Keratinocyte (primary cell): ENCODE results near the gene GUF1. TPM values are rescaled to one million over a fixed set of nuclear protein-coding genes. Genes with fewer than 3 reads are reported as not detected.

Source experiments
- DNase-seq: peaks from one replicate; pipeline ENCODE4 v3.0.0-alpha.2; 2011; ENCODE audit warnings: low read depth, missing footprints, low spot score
- FAIRE-seq: peaks from 2 replicates; lab custom pipeline; 2011; peaks lifted over from hg19 to GRCh38; lab: Jason Lieb, UNC
- H2AFZ ChIP-seq: 2 replicates; pipeline ENCODE4 v1.6.0; 2012; ENCODE audit warnings: low read length, control low read depth, inconsistent platforms; ENCODE audit not compliant: control insufficient read depth
- H3K27ac ChIP-seq: 2 replicates; pipeline ENCODE4 v1.5.1; 2011; ENCODE audit warnings: low read length; ENCODE audit not compliant: control insufficient read depth, insufficient read depth
- H3K27me3 ChIP-seq: 3 replicates; pipeline ENCODE4 v1.6.0; 2011; ENCODE audit warnings: low read length; ENCODE audit not compliant: control insufficient read depth, insufficient read depth; ENCODE audit errors: extremely low read depth
- H3K36me3 ChIP-seq, 2 experiments: 2 replicates in 1 of 2; 3 replicates in 1 of 2; pipeline ENCODE4 v1.5.1; 2011; ENCODE audit warnings: low read length in 2 of 2, mild to moderate bottlenecking in 1 of 2; ENCODE audit not compliant: control insufficient read depth in 2 of 2, insufficient read depth in 2 of 2; ENCODE audit errors: extremely low read depth in 1 of 2
- H3K4me1 ChIP-seq: 3 replicates; pipeline ENCODE4 v1.5.1; 2011; ENCODE audit warnings: low read length; ENCODE audit not compliant: control insufficient read depth, insufficient read depth; ENCODE audit errors: extremely low read depth
- H3K4me2 ChIP-seq: 3 replicates; pipeline ENCODE4 v1.6.0; 2011; ENCODE audit warnings: low read depth, low read length; ENCODE audit not compliant: control insufficient read depth, insufficient read depth; ENCODE audit errors: extremely low read depth
- H3K4me3 ChIP-seq, 3 experiments: fragments of 200-600 bp in 1 of 3; sonication (generic) in 1 of 3; 2 replicates in 2 of 3; 3 replicates in 1 of 3; pipeline ENCODE4 v1.5.1; 2011 to 2016; ENCODE audit warnings: low read length in 3 of 3, mild to moderate bottlenecking in 3 of 3, control low read depth in 2 of 3, inconsistent platforms in 1 of 3, low read depth in 1 of 3, mixed read lengths in 1 of 3, mixed run types in 1 of 3, moderate library complexity in 1 of 3; ENCODE audit not compliant: control insufficient read depth in 2 of 3, insufficient read depth in 2 of 3; ENCODE audit errors: extremely low read depth in 1 of 3
- H3K79me2 ChIP-seq: 2 replicates; pipeline ENCODE4 v1.6.0; 2012; ENCODE audit warnings: low read length; ENCODE audit not compliant: control insufficient read depth, insufficient read depth
- H3K9ac ChIP-seq: 3 replicates; pipeline ENCODE4 v1.6.0; 2011; ENCODE audit warnings: low read length; ENCODE audit not compliant: control insufficient read depth, insufficient read depth; ENCODE audit errors: extremely low read depth
- H3K9me1 ChIP-seq: 3 replicates; pipeline ENCODE4 v1.6.0; 2011; ENCODE audit warnings: low read length; ENCODE audit not compliant: control insufficient read depth, insufficient read depth; ENCODE audit errors: extremely low read depth
- H3K9me3 ChIP-seq: 2 replicates; pipeline ENCODE4 v1.5.1; 2012; ENCODE audit warnings: low read depth, low read length; ENCODE audit not compliant: control insufficient read depth
- H4K20me1 ChIP-seq: 3 replicates; pipeline ENCODE4 v1.6.0; 2011; ENCODE audit warnings: low read length; ENCODE audit not compliant: control insufficient read depth, insufficient read depth; ENCODE audit errors: extremely low read depth
- EZH2 ChIP-seq: IDR thresholded peaks from one replicate; pipeline ENCODE4 v1.6.1; 2012; ENCODE audit warnings: inconsistent platforms, mild to moderate bottlenecking, low read length, moderate library complexity
- dilution Hi-C: fragments of 300-500 bp; cut with MboI; formaldehyde crosslinking; loops from one replicate; pipeline ENCODE4 v1.7.0; 2020; ENCODE audit warnings: low sequenced_read_pairs; ENCODE audit not compliant: extremely low pct_ligation_motif_present
- polyA plus RNA-seq, 5 experiments: library from polyadenylated mRNA; depleted of rRNA in 3 of 5; stranded (reverse) in 3 of 5; stranded (forward) in 1 of 5; unstranded in 1 of 5; fragments of >200 nt; gene quantifications; 1 replicate in 1 of 5; 2 replicates in 3 of 5; 3 replicates in 1 of 5; pipeline versions ENCODE4 v1.2.1 to v1.2.3, GENCODE V29; 2011 to 2012; ENCODE audit warnings: missing spikeins in 2 of 5, low read depth in 1 of 5, low replicate concordance in 1 of 5
- TF ChIP-seq, protein P1 (sequence below), 3 experiments: IDR thresholded peaks in 1 of 3; conservative IDR thresholded peaks in 1 of 3; optimal IDR thresholded peaks in 1 of 3; 2 replicates in 2 of 3; 3 replicates in 1 of 3; pipeline versions ENCODE3 to v1.5.1; 2011; ENCODE audit warnings: low read length in 3 of 3, mild to moderate bottlenecking in 3 of 3, moderate library complexity in 2 of 3, control low read depth in 1 of 3, inconsistent platforms in 1 of 3; ENCODE audit not compliant: insufficient read depth in 2 of 3; ENCODE audit errors: extremely low read depth in 1 of 3

The GUF1 gene
- polyA plus RNA-seq, 1 donor (not counting 4 experiments of a cell fraction or from before 2014, with no cell fraction given) = 24.3 TPM

DNA sequence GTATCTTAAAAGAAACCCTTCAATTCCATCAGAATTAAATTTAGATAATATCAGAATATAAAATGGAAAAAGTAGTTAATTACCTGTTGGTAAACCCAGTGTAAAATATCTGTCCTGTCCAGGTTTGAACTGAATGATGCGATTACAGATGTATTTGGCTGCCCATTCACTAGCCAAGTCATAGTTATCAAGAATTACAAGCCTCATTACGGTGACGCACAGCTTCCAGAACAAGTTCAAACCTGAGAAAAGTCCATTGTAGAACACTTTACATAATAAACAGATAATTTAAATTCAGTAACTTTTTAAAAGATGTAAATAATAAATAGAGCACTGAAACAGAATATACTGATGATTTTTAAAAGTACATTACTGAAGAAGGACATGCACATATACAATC, 43.8 kb downstream of the GUF1 start:
- FAIRE-seq (no peak), DNase-seq (peak; percentile 25)
- no peaks in the 10 kb centered on the region for H3K9me1 ChIP-seq
- H3K4me3 ChIP-seq = no peak overlapping the region
- TF ChIP-seq EZH2 = no peak
- TF ChIP-seq, protein P1, sequence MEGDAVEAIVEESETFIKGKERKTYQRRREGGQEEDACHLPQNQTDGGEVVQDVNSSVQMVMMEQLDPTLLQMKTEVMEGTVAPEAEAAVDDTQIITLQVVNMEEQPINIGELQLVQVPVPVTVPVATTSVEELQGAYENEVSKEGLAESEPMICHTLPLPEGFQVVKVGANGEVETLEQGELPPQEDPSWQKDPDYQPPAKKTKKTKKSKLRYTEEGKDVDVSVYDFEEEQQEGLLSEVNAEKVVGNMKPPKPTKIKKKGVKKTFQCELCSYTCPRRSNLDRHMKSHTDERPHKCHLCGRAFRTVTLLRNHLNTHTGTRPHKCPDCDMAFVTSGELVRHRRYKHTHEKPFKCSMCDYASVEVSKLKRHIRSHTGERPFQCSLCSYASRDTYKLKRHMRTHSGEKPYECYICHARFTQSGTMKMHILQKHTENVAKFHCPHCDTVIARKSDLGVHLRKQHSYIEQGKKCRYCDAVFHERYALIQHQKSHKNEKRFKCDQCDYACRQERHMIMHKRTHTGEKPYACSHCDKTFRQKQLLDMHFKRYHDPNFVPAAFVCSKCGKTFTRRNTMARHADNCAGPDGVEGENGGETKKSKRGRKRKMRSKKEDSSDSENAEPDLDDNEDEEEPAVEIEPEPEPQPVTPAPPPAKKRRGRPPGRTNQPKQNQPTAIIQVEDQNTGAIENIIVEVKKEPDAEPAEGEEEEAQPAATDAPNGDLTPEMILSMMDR (optimal IDR thresholded peaks at IDR 0.05 in 1 of 3, IDR thresholded peaks at IDR 0.05 in 1 of 3, conservative IDR thresholded peaks at IDR 0.05 in 1 of 3; ENCODE audit: extremely low read depth in 1 of 3, insufficient read depth in 2 of 3, low read length in 3 of 3) = no peak
- no peak overlapping the region for H3K4me2 ChIP-seq
- H4K20me1 ChIP-seq = no peaks in the 10 kb centered on the region
- no peak overlapping the region for H3K9ac ChIP-seq
- peaks cover 56% of the 10 kb centered on the region for H3K79me2 ChIP-seq
- no peak overlapping the region for H2AFZ ChIP-seq
- H3K36me3 ChIP-seq = no peaks in the 10 kb centered on the region
- H3K4me1 ChIP-seq = peaks cover 19% of the 10 kb centered on the region
- H3K9me3 ChIP-seq = no peaks in the 10 kb centered on the region
- H3K27ac ChIP-seq = peak overlapping the region; percentile 32
- dilution Hi-C loops = no loop called here
- H3K27me3 ChIP-seq = no peaks in the 10 kb centered on the region

GRCh38 chr4:44725166-44725565, 46.9 kb downstream of the GUF1 start:
- Histone ChIP-seq H3K27me3 (no peaks in the 10 kb centered on the region), H3K27ac (peak overlapping the region; percentile 46)

More at GRCh38 chr4:44725166-44725565, 46.9 kb downstream of the GUF1 start:
- Histone ChIP-seq H3K79me2 (peaks cover 47% of the 10 kb centered on the region), H2AFZ (no peak overlapping the region), H3K4me3 (peak overlapping the region; percentile 72 to 95 (median 94)), H3K4me2 (peak overlapping the region; percentile 98), H4K20me1 (no peaks in the 10 kb centered on the region), H3K4me1 (peaks cover 23% of the 10 kb centered on the region), H3K36me3 (no peaks in the 10 kb centered on the region), H3K9me3 (no peaks in the 10 kb centered on the region), H3K9me1 (no peaks in the 10 kb centered on the region), H3K9ac (peak overlapping the region; percentile 84)
- no peak for FAIRE-seq
- dilution Hi-C loops = no loop called here
- TF ChIP-seq, protein P1 (optimal IDR thresholded peaks at IDR 0.05 in 1 of 3, IDR thresholded peaks at IDR 0.05 in 1 of 3, conservative IDR thresholded peaks at IDR 0.05 in 1 of 3; ENCODE audit: extremely low read depth in 1 of 3, insufficient read depth in 2 of 3, low read length in 3 of 3) = no peak
- TF ChIP-seq EZH2 = no peak
- DNase-seq = no peak
